SK-MEL-5 (cell line): ENCODE data around the gene FBXL13. TPM values are rescaled to one million over a fixed set of nuclear protein-coding genes. Genes with fewer than 3 reads are reported as not detected.
"Not testable (repeated sequence)": the region's sequence is repeated elsewhere in the genome, so short reads cannot be mapped to it uniquely, and the experiment has no call there.

ENCODE experiments used
- DNase-seq: peaks from one replicate; pipeline ENCODE4 v3.0.0-alpha.2; 2016; ENCODE audit warnings: low read depth, low spot score
- in situ Hi-C: cut with HindIII; loops from 2 replicates; pipeline ENCODE4 v1.10.0; 2016; ENCODE audit warnings: low sequenced_read_pairs, high pct_unique_total_duplicates, low pct_unique_long_range_greater_than_20kb
- total RNA-seq: library from RNA; depleted of rRNA; stranded (reverse); fragments of >200 nt; shearing (Covaris generic); gene quantifications from 2 replicates; pipeline ENCODE4 v1.2.3, GENCODE V29; 2014

FBXL13 gene
- total RNA-seq, 1 experiment from 2014 or later, result 3.2 TPM

- in situ Hi-C loops, result no loop called here
- no peak for DNase-seq
These were observed 25.8 kb downstream of the FBXL13 start for GRCh38 chr7:103048833-103049232.

DNA sequence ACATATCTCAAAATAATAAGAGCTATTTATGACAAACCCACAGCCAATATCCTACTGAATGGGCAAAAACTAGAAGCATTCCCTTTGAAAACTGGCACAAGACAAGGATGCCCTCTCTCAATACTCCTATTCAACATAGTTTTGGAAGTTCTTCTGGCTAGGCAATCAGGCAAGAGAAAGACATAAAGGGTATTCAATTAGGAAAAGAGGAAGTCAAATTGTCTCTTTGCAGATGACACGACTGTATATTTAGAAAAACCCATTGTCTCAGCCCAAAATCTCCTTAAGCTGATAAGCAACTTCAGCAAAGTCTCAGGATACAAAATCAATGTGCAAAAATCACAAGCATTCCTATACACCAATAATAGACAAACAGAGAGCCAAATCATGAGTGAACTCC, 32.8 kb downstream of the FBXL13 start:
- in situ Hi-C loops, DNase-seq: not testable (repeated sequence)

GRCh38 chr7:103037823-103038739, 36.5 kb downstream of the FBXL13 start:
- in situ Hi-C loops, DNase-seq: not testable (repeated sequence)

DNA sequence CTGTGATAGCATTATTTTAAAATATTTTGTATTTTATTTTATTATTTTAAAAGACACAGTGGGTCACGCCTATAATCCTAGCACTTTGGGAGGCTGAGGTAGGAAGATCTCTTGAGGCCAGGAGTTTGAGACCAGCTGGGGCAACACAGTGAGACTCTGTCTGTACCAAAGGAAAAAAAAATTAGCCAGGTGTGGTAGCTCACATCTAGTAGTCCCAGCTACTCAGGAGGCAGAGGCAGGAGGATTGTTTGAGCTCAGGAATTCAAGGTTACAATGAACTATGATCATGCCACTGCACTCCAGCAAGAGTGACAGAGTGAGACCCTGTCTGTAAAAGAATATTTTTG, 37.1 kb downstream of the FBXL13 start:
- DNase-seq, result no peak
- in situ Hi-C loops, result no loop called here

GRCh38 chr7:103034318-103034717, 40.3 kb downstream of the FBXL13 start:
- in situ Hi-C loops, DNase-seq: not testable (repeated sequence)

DNA sequence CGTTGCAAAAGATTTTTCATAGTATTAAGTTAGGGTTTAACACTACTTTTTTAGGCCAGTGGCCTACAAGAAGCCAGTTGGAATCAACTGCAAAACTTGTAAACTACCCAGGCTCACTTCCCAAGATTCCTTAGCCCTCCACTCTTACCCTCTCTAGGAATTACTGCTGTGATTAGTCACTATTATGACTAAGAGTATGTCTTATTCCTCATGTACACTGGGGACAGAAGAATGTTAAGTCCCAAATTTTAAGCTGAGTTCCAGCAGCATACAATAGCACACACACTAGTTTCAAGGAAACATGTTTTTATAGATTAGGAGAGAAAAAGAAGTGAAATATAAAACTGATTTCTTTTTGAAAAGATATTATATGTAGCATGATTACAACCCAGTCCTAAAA, 42.8 kb downstream of the FBXL13 start:
- in situ Hi-C loops, result no loop called here
- DNase-seq, result no peak

DNA sequence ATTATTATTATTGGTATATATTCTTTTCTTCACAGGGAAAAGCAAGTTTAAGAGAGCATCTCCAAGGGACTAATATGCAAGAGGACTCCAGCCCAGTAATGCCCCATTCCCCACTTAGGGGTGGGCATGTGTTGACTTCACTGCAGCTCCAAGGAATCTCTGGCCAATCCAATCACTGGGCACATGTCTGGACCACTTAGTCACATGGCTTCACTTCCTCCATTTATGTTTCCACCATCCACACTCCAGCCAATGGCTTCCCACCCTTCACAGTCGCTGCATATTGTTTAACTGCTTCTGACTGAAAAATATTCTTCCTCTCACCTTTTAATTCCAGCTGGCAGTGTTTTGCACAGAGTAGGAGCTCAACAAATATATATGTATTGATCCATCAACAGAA, 43.6 kb downstream of the FBXL13 start:
- DNase-seq, result no peak
- in situ Hi-C loops, result no loop called here

- in situ Hi-C loops, result no loop called here
- no peak for DNase-seq
These were observed 49.3 kb downstream of the FBXL13 start for GRCh38 chr7:103025341-103025740.

DNA sequence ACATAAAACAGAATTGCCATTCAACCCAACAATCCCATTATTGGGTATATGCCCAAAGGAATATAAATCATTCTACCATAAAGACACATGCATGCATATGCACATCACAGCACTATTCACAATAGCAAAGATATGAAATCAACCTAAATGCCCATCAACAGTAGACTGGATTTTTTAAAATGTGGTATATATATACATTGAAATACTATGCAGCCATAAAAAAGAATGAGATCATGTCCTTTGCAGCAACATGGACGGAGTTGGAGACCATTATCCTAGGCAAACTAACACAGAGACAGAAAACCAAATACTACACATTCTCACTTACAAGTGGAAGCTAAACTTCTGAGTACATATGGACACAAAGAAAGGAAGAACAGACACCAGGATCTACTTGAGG, 51.0 kb downstream of the FBXL13 start:
- DNase-seq, in situ Hi-C loops: not testable (repeated sequence)

DNA sequence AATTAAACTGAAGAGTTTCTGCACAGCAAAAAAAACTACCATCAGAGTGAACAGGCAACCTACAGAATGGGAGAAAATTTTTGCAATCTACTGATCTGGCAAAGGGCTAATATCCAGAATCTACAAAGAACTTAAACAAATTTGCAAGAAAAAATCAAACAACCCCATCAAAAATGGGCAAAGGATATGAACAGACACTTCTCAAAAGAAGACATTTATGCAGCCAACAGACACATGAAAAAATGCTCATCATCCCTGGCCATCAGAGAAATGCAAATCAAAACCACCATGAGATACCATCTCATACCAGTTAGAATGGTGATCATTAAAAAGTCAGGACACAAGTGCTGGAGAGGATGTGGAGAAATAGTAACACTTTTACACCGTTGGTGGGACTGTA, 53.1 kb downstream of the FBXL13 start:
- in situ Hi-C loops, DNase-seq: not testable (repeated sequence)

DNA sequence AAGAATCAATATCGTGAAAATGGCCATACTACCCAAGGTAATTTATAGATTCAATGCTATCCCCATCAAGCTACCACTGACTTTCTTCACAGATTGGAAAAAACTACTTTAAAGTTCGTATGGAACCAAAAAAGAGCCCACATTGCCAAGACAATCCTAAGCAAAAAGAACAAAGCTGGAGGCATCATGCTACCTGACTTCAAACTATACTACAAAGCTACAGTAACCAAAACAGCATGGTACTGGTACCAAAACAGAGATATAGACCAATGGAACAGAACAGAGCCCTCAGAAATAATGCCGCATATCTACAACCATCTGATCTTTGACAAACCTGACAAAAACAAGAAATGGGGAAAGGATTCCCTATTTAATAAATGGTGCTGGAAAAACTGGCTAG, 53.7 kb downstream of the FBXL13 start:
- DNase-seq, in situ Hi-C loops: not testable (repeated sequence)

GRCh38 chr7:103018295-103018694, 56.3 kb downstream of the FBXL13 start:
- DNase-seq, in situ Hi-C loops: not testable (repeated sequence)

- no peak for DNase-seq
- in situ Hi-C loops, result no loop called here
These were observed 62.9 kb downstream of the FBXL13 start for GRCh38 chr7:103011650-103012049.

DNA sequence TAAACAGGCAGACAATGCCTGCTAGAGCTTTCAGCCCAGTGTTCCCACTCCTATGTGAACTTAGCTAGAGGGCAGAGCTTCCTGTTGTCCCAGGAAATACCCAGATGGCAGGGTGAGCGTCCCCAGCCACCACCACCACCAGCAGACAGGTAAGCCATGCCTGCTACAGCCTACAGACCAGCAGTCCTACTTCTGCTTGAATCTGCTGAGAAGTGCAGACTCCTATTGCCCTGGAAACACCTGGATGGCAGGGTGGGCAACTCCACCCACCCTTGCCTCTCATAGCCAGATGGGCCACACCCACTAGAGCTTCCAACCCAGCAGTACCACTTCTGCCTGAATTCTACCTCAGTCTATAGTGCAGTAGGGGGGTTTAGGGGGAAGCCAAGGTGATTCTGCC, 64.4 kb downstream of the FBXL13 start:
- in situ Hi-C loops, result no loop called here
- no peak for DNase-seq

GRCh38 chr7:103009466-103010185, 65.0 kb downstream of the FBXL13 start:
- in situ Hi-C loops, result no loop called here
- DNase-seq, result no peak

GRCh38 chr7:103003004-103003403, 71.6 kb downstream of the FBXL13 start:
- no peak for DNase-seq
- in situ Hi-C loops, result no loop called here

DNA sequence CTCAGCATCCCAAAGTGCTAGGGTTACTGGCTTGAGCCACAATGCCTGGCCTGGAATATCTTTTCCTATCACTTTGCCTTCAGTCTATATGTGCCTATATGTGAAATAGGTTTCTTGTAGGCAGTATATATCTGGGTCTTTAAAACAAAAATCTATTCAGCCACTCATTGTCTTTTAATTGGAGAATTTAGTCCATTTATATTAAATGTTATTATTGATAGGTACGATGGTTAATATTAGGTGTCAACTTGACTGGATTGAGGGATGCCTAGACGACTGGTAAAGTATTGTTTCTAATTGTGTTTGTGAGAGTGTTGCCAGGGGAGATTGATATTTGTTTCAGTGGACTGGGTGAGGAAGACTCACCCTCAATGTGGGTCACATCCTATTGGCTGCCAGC, 73.4 kb downstream of the FBXL13 start:
- DNase-seq, result no peak
- in situ Hi-C loops, result no loop called here

DNA sequence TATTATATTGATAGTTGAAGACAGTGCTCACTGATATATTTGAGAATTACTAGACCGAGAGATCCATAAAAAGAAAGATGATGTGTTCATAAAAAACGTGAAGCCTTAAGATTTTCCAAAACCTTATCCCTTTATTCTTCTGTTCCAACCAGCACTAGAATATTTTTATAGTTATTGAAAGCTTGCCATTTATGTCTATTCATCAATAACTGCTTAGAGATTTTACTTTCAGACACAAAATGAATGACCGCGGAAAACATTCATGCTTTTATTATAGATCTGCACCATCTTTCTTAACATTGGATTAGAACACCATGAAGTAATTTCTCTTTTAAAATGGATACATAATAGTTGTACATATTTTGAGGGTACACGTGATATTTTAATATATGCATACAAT, 77.6 kb downstream of the FBXL13 start:
- no peak for DNase-seq
- in situ Hi-C loops, result no loop called here

GRCh38 chr7:102995609-102996008, 79.0 kb downstream of the FBXL13 start:
- in situ Hi-C loops, result not testable (repeated sequence)

More at GRCh38 chr7:102995609-102996008, 79.0 kb downstream of the FBXL13 start:
- not testable (repeated sequence) for DNase-seq
